H4 (cell line): Measurements from ENCODE around the gene C12orf56. TPM values are rescaled to one million over a fixed set of nuclear protein-coding genes. Genes with fewer than 3 reads are reported as not detected.

Experiments used
- DNase-seq: peaks from one replicate; pipeline ENCODE4 v3.0.0-alpha.2; 2015; ENCODE audit warnings: low spot score
- total RNA-seq: library from RNA; depleted of rRNA; stranded (reverse); fragments of >200 nt; shearing (Covaris generic); gene quantifications from 2 replicates; pipeline ENCODE4 v1.2.3, GENCODE V29; 2014; rRNA removed

Gene C12orf56
- not detected in 2 replicates for total RNA-seq

- DNase-seq, result no peak
Measured at GRCh38 chr12:64390275-64390851, at the start of gene C12orf56. C12orf56 (minus strand) TSS chr12:64390758; CDS start chr12:64390565, 193 bp downstream.

- no peak for DNase-seq
Measured at GRCh38 chr12:64440100-64440499, 49.5 kb upstream of the C12orf56 start.

GRCh38 chr12:64433915-64434314 lies 43.4 kb upstream of the C12orf56 start:
- DNase-seq, result no peak

GRCh38 chr12:64431791-64432190 lies 41.2 kb upstream of the C12orf56 start:
- no peak for DNase-seq

GRCh38 chr12:64430886-64431285 lies 40.3 kb upstream of the C12orf56 start:
- DNase-seq, result no peak

- DNase-seq, result no peak
Measured at GRCh38 chr12:64428956-64429355, 38.4 kb upstream of the C12orf56 start.

GRCh38 chr12:64427988-64428387 lies 37.4 kb upstream of the C12orf56 start:
- DNase-seq, result no peak

- no peak for DNase-seq
Measured at GRCh38 chr12:64419696-64420095, 29.1 kb upstream of the C12orf56 start.

- no peak for DNase-seq
Measured at GRCh38 chr12:64418209-64418608, 27.7 kb upstream of the C12orf56 start.

- DNase-seq, result no peak
Measured at GRCh38 chr12:64413884-64414283, 23.3 kb upstream of the C12orf56 start.

- no peak for DNase-seq
Measured at GRCh38 chr12:64412459-64412858, 21.9 kb upstream of the C12orf56 start.

- no peak for DNase-seq
Measured at GRCh38 chr12:64411427-64411826, 20.9 kb upstream of the C12orf56 start.

- no peak for DNase-seq
Measured at GRCh38 chr12:64407342-64408223, 17.0 kb upstream of the C12orf56 start.

- DNase-seq, result peak; percentile 73
Measured at GRCh38 chr12:64404470-64405256, 14.1 kb upstream of the C12orf56 start.

GRCh38 chr12:64403707-64404469 lies 13.3 kb upstream of the C12orf56 start, which contains the start of gene XPOT:
XPOT (plus strand) TSS chr12:64404392; CDS start chr12:64410036, 5,644 bp downstream.
- peak; percentile 95 for DNase-seq

GRCh38 chr12:64402181-64402580 lies 11.6 kb upstream of the C12orf56 start:
- no peak for DNase-seq

GRCh38 chr12:64400041-64400440 lies 9.5 kb upstream of the C12orf56 start:
- no peak for DNase-seq

GRCh38 chr12:64395739-64396138 lies 5.2 kb upstream of the C12orf56 start:
- DNase-seq, result no peak

- peak; percentile 23 for DNase-seq
Measured at GRCh38 chr12:64392221-64392620, 1.7 kb upstream of the C12orf56 start.

- no peak for DNase-seq
Measured at GRCh38 chr12:64389154-64389553, 1.4 kb downstream of the C12orf56 start.

- DNase-seq, result no peak
Measured at GRCh38 chr12:64387197-64387816, 3.3 kb downstream of the C12orf56 start.
